ENCODE data around the gene SAPCD1.
A peak's percentile ranks its signal among the peaks of the same experiment; 100 is the strongest.

Gene SAPCD1

GRCh38 chr6:31729979-31730630 lies 32.4 kb upstream of the SAPCD1 start:
- peak; percentile 28 to 56 (median 34) for DNase-seq

- DNase-seq, result no peak
Measured at GRCh38 chr6:31730631-31731086, 31.8 kb upstream of the SAPCD1 start.

GRCh38 chr6:31732029-31732428 lies 30.4 kb upstream of the SAPCD1 start:
- DNase-seq, result no peak

GRCh38 chr6:31733734-31734133 lies 28.7 kb upstream of the SAPCD1 start:
- no peak for DNase-seq

- no peak for DNase-seq
Measured at GRCh38 chr6:31734247-31734820, 28.1 kb upstream of the SAPCD1 start.

GRCh38 chr6:31734821-31735406 lies 27.5 kb upstream of the SAPCD1 start:
- DNase-seq, result peak in 3 of 4 experiments; percentile 21 to 35 (median 21)

GRCh38 chr6:31736021-31736767 lies 26.3 kb upstream of the SAPCD1 start, which contains the start of gene CLIC1:
TSS of gene CLIC1 (minus strand) at chr6:31736530. CDS start at chr6:31736300, 230 bp downstream.
- peak; percentile 43 to 58 (median 49) for DNase-seq

GRCh38 chr6:31736768-31737314 lies 25.6 kb upstream of the SAPCD1 start:
- DNase-seq, result no peak

- no peak for DNase-seq
Measured at GRCh38 chr6:31737315-31737990, 25.0 kb upstream of the SAPCD1 start.

GRCh38 chr6:31737991-31738979 lies 24.2 kb upstream of the SAPCD1 start:
- DNase-seq, result peak in 2 of 4 experiments; percentile 30 to 31

GRCh38 chr6:31739639-31740396 lies 22.6 kb upstream of the SAPCD1 start, which contains the start of gene MSH5:
TSS of gene MSH5 (plus strand) at chr6:31740005. CDS start at chr6:31740467, 462 bp downstream.
- DNase-seq, result peak; percentile 84 to 90 (median 88)

GRCh38 chr6:31740397-31741223 lies 21.8 kb upstream of the SAPCD1 start:
- no peak for DNase-seq

GRCh38 chr6:31741815-31742214 lies 20.6 kb upstream of the SAPCD1 start:
- DNase-seq, result no peak

GRCh38 chr6:31742894-31743293 lies 19.6 kb upstream of the SAPCD1 start:
- no peak for DNase-seq

GRCh38 chr6:31744422-31744821 lies 18.0 kb upstream of the SAPCD1 start:
- no peak for DNase-seq

- DNase-seq, result no peak
Measured at GRCh38 chr6:31749301-31750036, 13.0 kb upstream of the SAPCD1 start.

GRCh38 chr6:31750411-31751022 lies 11.9 kb upstream of the SAPCD1 start:
- DNase-seq, result no peak

GRCh38 chr6:31752739-31753319 lies 9.6 kb upstream of the SAPCD1 start:
- no peak for DNase-seq

Measured in activated CD4-positive, CD25-positive, alpha-beta regulatory T cell (primary cell).